Left lung (tissue), 10 donors: ENCODE measurements around the gene CWC27. TPM values are rescaled to one million over a fixed set of nuclear protein-coding genes. Genes with fewer than 3 reads are reported as not detected.
A peak's percentile ranks its signal among the peaks of the same experiment; 100 is the strongest.

ENCODE experiments used
- ATAC-seq: fragments of 200-7000 bp; cut with Tn5 transposase; one replicate; pipeline ENCODE4 v1.9.1; 2020; ENCODE audit warnings: moderate library complexity
- DNase-seq, 4 donors: peaks; one replicate each; pipeline ENCODE4 v3.0.0-alpha.2; 2013 to 2020
- H3K27ac ChIP-seq, 2 donors: fragments of 200-600 bp; sonication (generic) in 1 of 2; one replicate each; pipeline versions ENCODE4 v1.5.0 to v1.8.0; 2020 to 2021
- H3K27me3 ChIP-seq, 2 donors: fragments of 200-600 bp; sonication (generic) in 1 of 2; one replicate each; pipeline versions ENCODE4 v1.5.0 to v1.8.0; 2020 to 2021
- H3K36me3 ChIP-seq, 2 donors: fragments of 200-600 bp; sonication (generic) in 1 of 2; one replicate each; pipeline versions ENCODE4 v1.5.0 to v1.8.0; 2020 to 2021
- H3K4me1 ChIP-seq, 2 donors: fragments of 200-600 bp; one replicate each; pipeline ENCODE4 v1.8.0; 2021
- H3K4me3 ChIP-seq, 2 donors: fragments of 200-600 bp; sonication (generic) in 1 of 2; one replicate each; pipeline versions ENCODE4 v1.5.0 to v1.8.0; 2020 to 2021; ENCODE audit warnings: mild to moderate bottlenecking in 1 of 2
- H3K9me3 ChIP-seq, 2 donors: fragments of 200-600 bp; sonication (generic) in 1 of 2; one replicate each; pipeline versions ENCODE4 v1.5.0 to v1.8.0; 2020 to 2021
- CTCF ChIP-seq, 2 donors: fragments of 200-600 bp; sonication (generic) in 1 of 2; IDR thresholded peaks; one replicate each; pipeline versions ENCODE4 v1.5.0 to v1.8.0; 2021; ENCODE audit warnings: antibody characterized with exemption in 2 of 2
- intact Hi-C, 2 donors: fragments of 100-400 bp; cut with DNase I; formaldehyde crosslinking; loops; one replicate each; pipeline versions ENCODE4 v1.11.2 to v1.14.2; 2022
- polyA plus RNA-seq, 6 donors: library from polyadenylated mRNA; unstranded; fragments of 120-200 nt; gene quantifications; one replicate each; pipeline ENCODE4 v1.2.1, GENCODE V29; 2013; ENCODE audit not compliant: insufficient read length in 6 of 6
- total RNA-seq, 2 donors: library from RNA; stranded (reverse); fragmentation: NEBNext Ultra II Directional; extraction: Animal tissue kit (Norgen Biotek cat#: 25700); gene quantifications; one replicate each; pipeline ENCODE4 v1.2.1, GENCODE V29; 2021
- donor health status: DM: no; HTN: yes; CAD: no.
- donor health status: DM: no; HTN: no; CAD: no.

CWC27 gene
- total and polyA plus RNA-seq, 8 donors = 14.3 to 45.4 (median 36.3) TPM

GRCh38 chr5:64767959-64768357 lies 772 bp upstream of the CWC27 start:
- no peak for TF ChIP-seq CTCF (IDR thresholded peaks at IDR 0.05)
- DNase-seq (peak in 1 of 4 donors; percentile 28), ATAC-seq (peak; percentile 45)
- no peaks in the 10 kb centered on the region for H3K27me3 ChIP-seq
- peaks cover 22 to 41% of the 10 kb centered on the region in 2 donors for H3K4me1 ChIP-seq
- H3K27ac ChIP-seq = peak overlapping the region; percentile 84 to 90
- intact Hi-C loops = no loop called here
- H3K9me3 ChIP-seq = no peaks in the 10 kb centered on the region
- H3K36me3 ChIP-seq = peaks cover 0 to 14% of the 10 kb centered on the region in 2 donors
- peak overlapping the region; percentile 84 to 89 for H3K4me3 ChIP-seq

GRCh38 chr5:64769855-64770254 lies 1.1 kb downstream of the CWC27 start:
- no peak for TF ChIP-seq CTCF (IDR thresholded peaks at IDR 0.05)
- H3K4me3 ChIP-seq = peak overlapping the region in 1 of 2 donors; percentile 84
- intact Hi-C loops = loop anchor here in 1 of 2 donors (10.0 kb wide), 1 partner anchor 135 kb away; no protein-coding TSS in a partner anchor
- no peaks in the 10 kb centered on the region for H3K36me3 ChIP-seq
- no peaks in the 10 kb centered on the region for H3K27me3 ChIP-seq
- no peak for ATAC-seq
- no peak for DNase-seq
- peaks cover 22 to 45% of the 10 kb centered on the region in 2 donors for H3K4me1 ChIP-seq
- no peaks in the 10 kb centered on the region for H3K9me3 ChIP-seq
- H3K27ac ChIP-seq = no peak overlapping the region

- Histone ChIP-seq H3K27ac (no peak overlapping the region), H3K36me3 (peaks cover 0 to 4% of the 10 kb centered on the region in 2 donors), H3K4me1 (peaks cover 17 to 43% of the 10 kb centered on the region in 2 donors), H3K4me3 (no peak overlapping the region), H3K9me3 (no peaks in the 10 kb centered on the region), H3K27me3 (no peaks in the 10 kb centered on the region)
- no peak for TF ChIP-seq CTCF (IDR thresholded peaks at IDR 0.05)
- no peak for DNase-seq
- intact Hi-C loops = loop anchor here in 1 of 2 donors (10.0 kb wide), 1 partner anchor 137 kb away; no protein-coding TSS in a partner anchor
- ATAC-seq = no peak
Observed at GRCh38 chr5:64771736-64772135, 3.0 kb downstream of the CWC27 start.

DNA sequence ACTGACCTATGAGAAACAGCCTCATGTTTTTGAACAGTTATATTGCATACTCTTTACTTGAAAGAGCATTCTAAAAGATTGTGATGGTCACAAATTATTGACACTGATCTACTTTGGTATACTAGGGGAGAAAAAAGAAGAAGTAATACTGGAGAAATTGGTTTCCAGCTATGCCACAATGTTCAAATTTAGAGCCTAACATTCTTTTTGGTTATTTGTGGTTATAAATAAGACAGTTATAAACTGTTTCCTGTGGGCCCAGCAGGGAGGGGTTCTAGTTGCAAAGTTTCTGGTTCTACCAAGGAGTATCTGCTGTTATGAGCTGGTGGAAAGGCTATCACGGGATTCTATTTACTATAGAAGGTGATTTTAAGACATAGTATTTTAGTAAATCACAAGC lies 4.8 kb downstream of the CWC27 start:
- Histone ChIP-seq H3K27me3 (no peaks in the 10 kb centered on the region), H3K27ac (no peak overlapping the region), H3K4me3 (no peak overlapping the region), H3K9me3 (no peaks in the 10 kb centered on the region), H3K36me3 (peaks cover 0 to 4% of the 10 kb centered on the region in 2 donors), H3K4me1 (peaks cover 9 to 31% of the 10 kb centered on the region in 2 donors)
- intact Hi-C loops = loop anchor here in 1 of 2 donors (10.0 kb wide), 1 partner anchor 139 kb away; no protein-coding TSS in a partner anchor
- ATAC-seq = no peak
- TF ChIP-seq CTCF (IDR thresholded peaks at IDR 0.05) = no peak
- no peak for DNase-seq

DNA sequence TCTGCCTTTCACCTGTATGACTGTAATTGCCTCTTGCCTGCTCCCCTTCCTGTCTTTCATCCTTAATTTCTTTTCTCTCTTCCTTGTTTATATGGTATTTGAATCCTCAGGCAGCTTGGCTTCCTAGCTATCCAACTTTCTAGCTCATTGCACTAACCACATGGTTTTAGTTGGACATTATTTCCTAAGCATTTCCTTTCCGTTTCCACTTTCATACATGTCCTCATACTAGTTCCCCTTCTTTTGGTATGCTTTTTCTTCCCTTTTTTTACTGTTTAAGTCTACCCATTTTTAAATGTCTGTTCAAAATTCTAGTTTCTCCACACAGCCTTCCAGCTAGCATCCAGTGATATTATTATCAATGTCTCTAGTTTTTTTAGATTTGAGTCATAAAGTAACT lies 6.6 kb downstream of the CWC27 start:
- H3K27me3 ChIP-seq = no peaks in the 10 kb centered on the region
- no peak overlapping the region for H3K4me3 ChIP-seq
- TF ChIP-seq CTCF (IDR thresholded peaks at IDR 0.05) = no peak
- intact Hi-C loops = loop anchor here in 1 of 2 donors (10.0 kb wide), 1 partner anchor 140 kb away; no protein-coding TSS in a partner anchor
- DNase-seq (no peak), ATAC-seq (no peak)
- H3K4me1 ChIP-seq = peaks cover 0 to 20% of the 10 kb centered on the region in 2 donors
- peak overlapping the region in 1 of 2 donors; percentile 66 for H3K27ac ChIP-seq
- no peaks in the 10 kb centered on the region for H3K9me3 ChIP-seq
- peaks cover 0 to 4% of the 10 kb centered on the region in 2 donors for H3K36me3 ChIP-seq
